ENCODE data around the gene CPVL.

The CPVL gene

GRCh38 chr7:29112721-29113120 lies 33.6 kb downstream of the CPVL start:
- ChIA-PET POLR2A (ENCODE audit: low non-redundant PET) (no interaction called here), CTCF (interaction anchor here (0.6 to 2.4 kb wide), 4 partner anchors 24 to 190 kb away, joined by 4 to 9 read pairs (median 4); no protein-coding TSS in a partner anchor)
- no peak overlapping the region for H3K27ac ChIP-seq
- TF ChIP-seq CTCF (conservative IDR thresholded peaks at IDR 0.05; ENCODE audit: low read depth), result no peak
- DNase-seq (ENCODE audit: low spot score), result no peak

GRCh38 chr7:29109899-29110298 lies 36.4 kb downstream of the CPVL start:
- no peak for TF ChIP-seq CTCF (conservative IDR thresholded peaks at IDR 0.05; ENCODE audit: low read depth)
- no peak overlapping the region for H3K27ac ChIP-seq
- ChIA-PET POLR2A (ENCODE audit: low non-redundant PET) (interaction anchor here (0.5 kb wide), 1 partner anchor 186 kb away, joined by 4 read pairs; no protein-coding TSS in a partner anchor), CTCF (interaction anchor here (0.7 to 2.0 kb wide), 2 partner anchors 141 to 154 kb away, joined by 3 to 6 read pairs; no protein-coding TSS in a partner anchor)
- no peak for DNase-seq (ENCODE audit: low spot score)

GRCh38 chr7:29109358-29109757 lies 37.0 kb downstream of the CPVL start:
- POLR2A ChIA-PET (ENCODE audit: low non-redundant PET), result interaction anchor here (0.5 kb wide), 1 partner anchor 185 kb away, joined by 4 read pairs; no protein-coding TSS in a partner anchor

GRCh38 chr7:29107056-29107455 lies 39.3 kb downstream of the CPVL start:
- no peak for TF ChIP-seq CTCF (conservative IDR thresholded peaks at IDR 0.05; ENCODE audit: low read depth)
- POLR2A ChIA-PET (ENCODE audit: low non-redundant PET), result no interaction called here
- CTCF ChIA-PET, result interaction anchor here (0.6 to 2.8 kb wide), 19 partner anchors 10 to 1112 kb away, joined by 3 to 37 read pairs (median 5); partner anchors contain the start of gene TRIL

More at GRCh38 chr7:29109358-29109757, 37.0 kb downstream of the CPVL start:
- H3K27ac ChIP-seq, result no peak overlapping the region
- CTCF ChIA-PET, result interaction anchor here (0.6 to 2.0 kb wide), 5 partner anchors 9 to 1661 kb away, joined by 3 to 9 read pairs (median 3); no protein-coding TSS in a partner anchor
- TF ChIP-seq CTCF (conservative IDR thresholded peaks at IDR 0.05; ENCODE audit: low read depth), result no peak
- DNase-seq (ENCODE audit: low spot score), result no peak

GRCh38 chr7:29106669-29106988 lies 39.7 kb downstream of the CPVL start:
- ChIA-PET CTCF (interaction anchor here (0.6 to 2.8 kb wide), 19 partner anchors 9 to 1112 kb away, joined by 3 to 37 read pairs (median 5); partner anchors contain the start of gene TRIL), POLR2A (ENCODE audit: low non-redundant PET) (no interaction called here)
- TF ChIP-seq CTCF (conservative IDR thresholded peaks at IDR 0.05; ENCODE audit: low read depth), result peak; percentile 55
- DNase-seq (ENCODE audit: low spot score), result no peak
- H3K27ac ChIP-seq, result no peak overlapping the region

More at GRCh38 chr7:29107056-29107455, 39.3 kb downstream of the CPVL start:
- DNase-seq (ENCODE audit: low spot score), result no peak
- H3K27ac ChIP-seq, result no peak overlapping the region

GRCh38 chr7:29105752-29106668 lies 40.3 kb downstream of the CPVL start:
- ChIA-PET POLR2A (ENCODE audit: low non-redundant PET) (no interaction called here), CTCF (interaction anchor here (0.6 to 2.8 kb wide), 20 partner anchors 9 to 1113 kb away, joined by 3 to 37 read pairs (median 5); partner anchors contain the start of gene TRIL)
- no peak overlapping the region for H3K27ac ChIP-seq
- TF ChIP-seq CTCF (conservative IDR thresholded peaks at IDR 0.05; ENCODE audit: low read depth), result peak; percentile 95
- no peak for DNase-seq (ENCODE audit: low spot score)
